HG03064 (cell line): ENCODE measurements around the gene SRC.
"Not testable (repeated sequence)": the region's sequence is repeated elsewhere in the genome, so short reads cannot be mapped to it uniquely, and the experiment has no call there.

Source experiments
- ATAC-seq: cut with Tn5 transposase; IDR thresholded peaks from one replicate; pipeline ENCODE4 v1.9.1; 2021; ENCODE audit warnings: low read depth; ENCODE audit not compliant: unreplicated experiment

The SRC gene

DNA sequence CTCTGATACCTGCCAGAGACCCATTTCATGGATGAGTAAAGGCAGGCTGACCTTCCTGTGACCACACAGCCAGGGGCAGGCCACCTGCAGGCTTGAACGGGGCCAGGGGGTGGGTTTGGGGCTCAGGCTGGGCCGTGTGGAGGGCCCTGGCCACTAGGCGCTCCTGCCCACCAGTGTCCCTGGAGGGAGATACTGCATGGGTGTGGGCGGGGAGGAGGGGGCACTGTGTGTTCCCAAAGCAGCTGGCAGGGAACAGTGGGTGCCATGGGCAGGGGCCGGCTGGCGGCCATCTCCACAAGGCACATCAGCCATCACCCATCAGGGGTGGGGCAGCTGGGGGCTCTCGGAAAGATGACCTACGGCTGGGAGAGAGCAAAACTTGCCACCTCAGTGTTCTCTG, 15.4 kb downstream of the SRC start:
- no peak for ATAC-seq

- no peak for ATAC-seq
Measured at GRCh38 chr20:37362231-37362792, 16.4 kb downstream of the SRC start.

DNA sequence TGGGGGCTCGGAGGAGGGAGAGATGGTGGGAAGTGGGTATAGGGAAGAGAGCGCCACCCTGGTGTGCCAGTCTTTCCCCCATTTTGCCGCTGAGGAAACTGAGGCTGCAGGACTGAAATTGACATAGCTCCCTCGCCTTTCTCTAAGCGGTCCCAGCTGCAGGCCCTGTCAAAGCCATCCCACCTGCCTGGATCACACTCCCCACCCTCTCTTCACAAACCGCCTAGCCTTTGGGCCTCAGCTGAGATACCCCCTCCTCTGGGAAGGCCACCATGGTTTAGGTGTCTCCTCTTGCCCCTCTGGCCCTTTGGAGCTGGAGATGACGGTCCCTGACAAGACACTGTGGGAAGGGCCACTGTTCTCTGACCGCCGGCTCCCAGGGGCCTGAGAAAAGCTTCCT, 16.9 kb downstream of the SRC start:
- ATAC-seq, result no peak

- ATAC-seq, result no peak
Measured at GRCh38 chr20:37363221-37364012, 17.5 kb downstream of the SRC start.

DNA sequence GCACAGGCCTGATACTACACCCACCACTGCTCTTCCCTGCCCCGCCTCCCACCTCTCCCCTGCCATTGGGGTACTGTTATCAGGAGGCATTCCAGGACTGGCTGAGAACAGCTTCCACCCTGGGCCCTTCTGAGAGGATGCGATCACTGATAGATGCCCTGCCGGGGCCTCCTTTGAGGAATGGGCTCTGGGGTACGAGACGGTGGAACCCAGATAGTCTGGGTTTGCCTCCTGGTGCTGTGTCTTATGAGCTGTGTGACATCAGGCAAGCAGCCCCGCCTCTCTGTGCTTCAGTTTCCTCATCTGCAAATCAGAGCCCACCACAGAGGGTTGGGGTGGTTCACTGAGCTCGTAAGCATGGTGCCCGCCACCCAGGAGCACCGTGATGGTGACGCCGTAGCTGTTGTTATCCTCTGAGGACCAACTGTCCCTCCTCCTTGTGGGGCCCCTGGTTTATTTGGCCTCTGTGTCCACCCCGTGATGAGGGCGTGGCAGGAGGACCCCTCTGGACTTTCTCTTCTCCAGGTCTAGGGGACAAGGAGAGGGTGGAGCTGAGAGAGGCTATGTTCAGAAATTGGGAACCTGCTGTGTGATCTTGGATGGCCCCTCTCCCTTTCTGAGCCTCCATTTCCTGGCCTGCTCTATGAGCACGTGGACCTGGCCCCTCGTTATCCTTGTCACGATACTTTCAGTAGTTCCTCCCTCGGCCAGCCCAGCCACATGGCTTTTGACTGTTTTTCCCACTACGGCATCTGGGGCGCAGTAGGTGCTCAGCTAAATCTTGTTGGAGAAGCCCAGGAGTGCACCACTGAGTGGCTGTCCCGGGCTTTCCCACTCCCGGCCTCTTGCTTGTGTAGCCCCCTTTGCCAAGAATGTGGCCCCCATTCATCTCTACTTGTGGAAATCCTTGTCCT, 18.3 kb downstream of the SRC start:
- no peak for ATAC-seq

DNA sequence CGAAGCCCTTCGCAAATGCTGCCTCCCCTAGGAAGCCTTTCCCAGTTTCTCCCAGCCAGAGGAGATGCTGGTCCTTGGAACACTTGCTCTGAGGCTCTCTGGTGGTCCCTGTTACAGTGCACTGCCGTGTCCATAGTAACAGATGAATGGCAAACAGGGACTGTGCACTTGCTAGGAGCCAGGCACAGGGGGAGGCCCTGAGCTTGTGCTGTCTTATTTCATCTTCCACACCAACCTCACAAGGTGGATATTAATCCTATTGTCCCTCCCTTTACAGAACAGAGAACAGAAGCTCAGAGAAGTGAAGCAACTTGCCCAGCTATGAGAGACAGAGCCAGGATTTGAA, 19.0 kb downstream of the SRC start:
- no peak for ATAC-seq

DNA sequence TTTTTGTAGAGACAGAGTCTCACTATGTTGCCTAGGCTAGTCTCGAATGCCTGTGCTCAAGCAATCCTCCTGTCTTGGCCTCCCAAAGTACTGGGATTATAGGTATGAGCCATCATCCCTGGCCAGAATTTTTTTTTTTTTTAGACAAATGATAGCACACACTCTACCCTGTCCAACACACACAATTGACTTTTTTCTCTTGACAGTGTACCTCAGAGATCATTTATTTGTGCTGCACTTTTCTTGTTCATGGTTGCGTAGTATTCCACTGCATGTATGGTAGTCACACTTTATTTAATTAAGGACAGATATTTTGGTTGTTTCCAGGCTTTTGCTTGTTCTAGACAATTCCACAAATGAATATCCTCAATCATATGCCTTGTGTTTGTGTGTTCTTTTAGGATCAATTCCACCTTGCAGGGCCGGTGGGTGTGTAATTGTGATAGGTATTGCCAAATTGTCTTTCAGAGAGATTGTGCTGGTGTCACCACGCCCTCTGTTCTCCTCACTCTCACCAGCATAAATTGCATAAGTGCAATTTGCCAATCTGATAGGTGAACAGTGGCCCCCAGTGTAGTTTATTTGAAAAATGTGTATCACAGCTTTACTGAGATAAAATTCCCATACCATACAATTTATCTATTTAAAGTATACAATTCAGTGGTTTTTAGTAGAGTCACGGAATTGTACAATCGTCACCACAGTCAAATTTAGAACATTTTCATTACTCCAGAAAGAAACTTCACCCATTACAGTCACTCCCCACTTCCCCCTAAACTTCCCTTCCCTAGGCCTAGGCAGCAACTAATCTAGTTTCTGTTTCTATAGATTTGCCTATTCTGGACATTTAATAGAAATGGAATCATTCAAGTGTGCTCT, 20.1 kb downstream of the SRC start:
- ATAC-seq, result no peak

DNA sequence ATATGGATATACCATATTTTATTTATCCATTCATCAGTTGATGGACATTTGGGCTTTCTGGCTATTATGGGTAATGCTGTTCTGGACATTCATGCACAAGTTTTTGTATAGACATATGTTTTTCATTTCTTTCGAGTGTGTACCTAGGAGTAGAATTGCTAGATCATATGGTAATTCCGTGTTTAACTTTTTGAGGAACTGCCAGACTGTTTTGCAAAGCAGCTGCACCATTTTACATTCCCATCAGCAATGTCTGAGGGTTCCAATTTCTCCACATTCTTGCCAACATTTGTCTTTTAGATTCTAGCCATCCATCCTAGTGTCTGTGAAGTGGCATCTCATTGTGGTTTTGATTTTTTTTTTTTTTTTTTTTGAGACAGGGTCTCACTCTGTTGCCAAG, 20.8 kb downstream of the SRC start:
- no peak for ATAC-seq

DNA sequence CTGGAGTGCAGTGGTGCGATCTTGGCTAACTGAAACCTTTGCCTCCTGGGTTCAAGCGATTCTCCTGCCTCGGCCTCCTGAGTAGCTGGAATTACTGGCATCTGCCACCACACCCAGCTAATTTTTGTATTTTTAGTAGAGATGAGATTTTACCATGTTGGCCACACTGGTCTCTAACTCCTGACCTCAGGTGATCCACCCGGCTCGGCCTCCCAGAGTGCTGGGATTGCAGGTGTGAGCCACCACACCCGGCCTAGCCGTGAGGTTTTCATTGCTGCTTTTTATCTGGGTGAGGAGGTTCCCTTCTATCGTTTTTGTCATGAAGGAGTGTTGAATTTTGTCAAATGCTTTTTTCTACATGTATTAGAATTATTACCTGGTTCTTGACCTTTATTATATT, 23.9 kb downstream of the SRC start:
- no peak for ATAC-seq

- ATAC-seq, result not testable (repeated sequence)
Measured at GRCh38 chr20:37371845-37372244, 25.9 kb downstream of the SRC start.

DNA sequence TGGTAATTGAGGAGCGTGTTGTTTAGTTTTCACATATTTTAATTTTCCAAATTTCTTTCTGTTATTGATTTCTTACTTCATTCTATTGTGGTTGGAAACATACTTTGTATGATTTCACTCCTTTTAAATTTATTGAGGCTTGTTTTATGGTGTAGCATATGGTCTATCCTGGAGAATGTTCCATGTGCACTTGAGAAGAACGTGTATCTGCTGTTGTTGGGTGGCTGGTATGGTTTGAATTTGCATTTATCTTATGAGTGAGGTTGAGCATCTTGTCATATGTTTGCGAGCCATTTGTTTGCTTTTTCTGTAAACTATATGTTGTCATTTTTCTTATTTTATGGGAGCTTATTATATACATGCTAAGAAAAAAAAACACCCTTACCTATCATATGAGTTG, 26.5 kb downstream of the SRC start:
- ATAC-seq, result no peak

DNA sequence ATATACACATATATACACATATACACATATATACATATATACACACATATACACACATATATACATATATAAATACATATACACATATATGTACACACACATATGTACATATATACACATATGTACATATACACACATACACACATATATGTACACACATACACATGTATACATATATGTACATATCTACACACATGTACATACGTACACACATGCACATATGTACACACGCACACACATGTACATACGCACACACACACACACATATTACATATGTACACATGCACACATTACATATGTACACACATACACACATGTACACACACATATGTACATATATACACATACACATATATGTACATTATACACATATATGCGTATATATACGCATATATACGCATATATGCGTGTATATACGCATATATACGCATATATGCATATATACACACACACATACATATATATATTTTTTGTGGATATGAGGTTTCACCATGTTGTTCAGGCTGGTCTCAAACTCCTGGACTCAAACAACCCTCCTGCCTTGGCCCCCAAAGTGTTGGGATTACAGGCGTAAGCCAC, 27.2 kb downstream of the SRC start:
- no peak for ATAC-seq

DNA sequence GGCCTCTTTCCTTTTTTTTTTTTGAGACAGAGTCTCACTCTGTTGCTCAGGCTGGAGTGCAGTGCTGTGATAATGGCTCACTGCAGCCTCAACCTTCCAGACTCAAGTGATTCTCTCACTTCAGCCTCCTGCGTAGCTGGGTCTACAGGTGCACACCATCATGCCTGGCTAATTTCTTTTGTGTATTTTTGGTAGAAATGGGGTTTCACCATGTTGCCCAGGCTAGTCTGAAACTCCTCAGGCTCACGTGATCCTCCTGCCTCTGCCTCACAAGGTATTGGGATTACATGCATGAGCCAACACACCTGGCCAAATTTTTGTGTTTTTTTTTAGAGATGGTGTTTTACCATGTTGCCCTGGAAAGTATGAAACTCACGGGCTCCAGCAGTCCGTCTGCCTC, 29.3 kb downstream of the SRC start:
- no peak for ATAC-seq

DNA sequence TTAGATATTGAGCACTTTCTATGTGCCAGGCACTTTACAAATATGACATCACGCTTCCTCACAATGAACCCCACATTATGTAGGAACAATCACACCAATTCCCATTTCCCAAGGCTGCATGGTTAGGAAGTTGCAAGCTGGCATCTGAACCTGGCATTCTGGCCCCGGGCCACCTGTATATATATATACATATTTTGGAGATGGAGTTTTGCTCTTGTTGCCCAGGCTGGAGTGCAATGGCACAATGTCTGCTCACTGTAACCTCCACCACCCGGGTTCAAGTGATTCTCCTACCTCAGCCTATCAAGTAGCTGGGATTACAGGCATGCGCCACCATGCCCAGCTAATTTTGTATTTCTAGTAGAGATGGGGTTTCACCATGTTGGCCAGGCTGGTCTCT, 30.4 kb downstream of the SRC start:
- no peak for ATAC-seq

- ATAC-seq, result no peak
Measured at GRCh38 chr20:37376791-37377190, 30.9 kb downstream of the SRC start.

DNA sequence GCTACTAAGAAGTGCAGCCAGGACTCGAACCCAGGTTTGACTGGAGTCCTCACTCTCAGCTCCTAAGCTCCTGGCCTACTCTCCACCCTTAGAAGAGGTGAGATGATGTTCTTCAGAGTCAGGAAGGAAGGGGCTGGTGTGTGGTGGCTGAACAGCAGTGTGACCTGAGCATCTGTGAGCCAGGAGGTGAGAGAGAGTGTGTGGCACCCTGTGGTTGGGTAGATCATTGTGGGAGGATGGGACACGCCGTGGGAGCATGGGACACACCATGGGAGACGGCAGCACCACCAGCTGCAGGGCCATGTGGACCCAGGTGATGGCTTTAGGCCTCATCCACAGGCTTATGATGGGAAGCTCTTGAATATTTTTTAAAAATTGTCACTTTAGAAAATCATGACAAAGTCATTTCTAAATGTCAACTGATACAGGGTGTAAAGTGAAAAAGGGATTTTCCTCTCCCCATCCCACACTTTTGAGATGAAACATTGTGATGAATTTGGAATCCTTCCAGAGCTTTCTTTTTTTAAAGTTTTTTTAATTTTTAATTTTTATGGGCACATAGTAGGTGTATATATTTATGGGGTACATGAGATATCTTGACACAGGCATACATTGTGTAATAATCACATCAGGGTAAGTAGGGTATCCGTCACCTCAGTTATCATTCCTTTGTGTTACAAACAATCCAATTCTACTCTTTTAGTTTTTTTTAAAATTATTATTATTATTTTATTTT, 31.6 kb downstream of the SRC start:
- no peak for ATAC-seq

- no peak for ATAC-seq
Measured at GRCh38 chr20:37378420-37378784, 32.5 kb downstream of the SRC start.

- no peak for ATAC-seq
Measured at GRCh38 chr20:37378785-37379598, 33.1 kb downstream of the SRC start.
